Measurements from ENCODE around the gene OR3A2.

GRCh38 chr17:3418222-3418621 lies 32.1 kb upstream of the OR3A2 start:
- TF ChIP-seq POLR2A (IDR thresholded peaks at IDR 0.05) (no peak), POLR2AphosphoS5 (IDR thresholded peaks at IDR 0.05) (no peak), CTCF (IDR thresholded peaks at IDR 0.05) (no peak), EP300 (IDR thresholded peaks at IDR 0.05; ENCODE audit: low read depth) (no peak)

Data from transverse colon (tissue), 4 donors.